Choroid plexus epithelial cell (primary cell): ENCODE data around the gene MYCBP2.
"Not testable (repeated sequence)": the region's sequence is repeated elsewhere in the genome, so short reads cannot be mapped to it uniquely, and the experiment has no call there.

Experiments used
- DNase-seq: peaks from one replicate; pipeline ENCODE4 v3.0.0-alpha.2; 2010; ENCODE audit warnings: low read depth
- H3K4me3 ChIP-seq: 2 replicates; pipeline ENCODE4 v1.5.1; 2011; ENCODE audit warnings: low read depth, mild to moderate bottlenecking, control low read depth, low read length, moderate library complexity
- CTCF ChIP-seq: conservative IDR thresholded peaks from 2 replicates; pipeline ENCODE4 v1.5.1; 2011; ENCODE audit warnings: low read depth, mild to moderate bottlenecking, control low read depth, inconsistent platforms, low read length, moderate library complexity

The MYCBP2 gene

GRCh38 chr13:77299587-77299986 lies 27.3 kb downstream of the MYCBP2 start:
- H3K4me3 ChIP-seq, result no peak overlapping the region
- peak; percentile 12 for DNase-seq
- no peak for TF ChIP-seq CTCF

- TF ChIP-seq CTCF, result no peak
- DNase-seq, result no peak
- H3K4me3 ChIP-seq, result no peak overlapping the region
Measured at GRCh38 chr13:77298426-77298825, 28.5 kb downstream of the MYCBP2 start.

GRCh38 chr13:77291774-77292173 lies 35.1 kb downstream of the MYCBP2 start:
- no peak for DNase-seq
- H3K4me3 ChIP-seq, result no peak overlapping the region

GRCh38 chr13:77290342-77290741 lies 36.6 kb downstream of the MYCBP2 start:
- no peak for TF ChIP-seq CTCF
- no peak for DNase-seq
- no peak overlapping the region for H3K4me3 ChIP-seq

More at GRCh38 chr13:77291774-77292173, 35.1 kb downstream of the MYCBP2 start:
- TF ChIP-seq CTCF, result no peak

- H3K4me3 ChIP-seq, result no peak overlapping the region
- TF ChIP-seq CTCF, result no peak
- no peak for DNase-seq
Measured at GRCh38 chr13:77289851-77290250, 37.0 kb downstream of the MYCBP2 start.

GRCh38 chr13:77285632-77286031 lies 41.3 kb downstream of the MYCBP2 start:
- DNase-seq, H3K4me3 ChIP-seq: not testable (repeated sequence)

- no peak for TF ChIP-seq CTCF
Measured at GRCh38 chr13:77285098-77285497, 41.8 kb downstream of the MYCBP2 start.

GRCh38 chr13:77274126-77274525 lies 52.8 kb downstream of the MYCBP2 start:
- peak; percentile 5 for DNase-seq
- H3K4me3 ChIP-seq, result no peak overlapping the region
- TF ChIP-seq CTCF, result no peak

More at GRCh38 chr13:77285098-77285497, 41.8 kb downstream of the MYCBP2 start:
- H3K4me3 ChIP-seq, result no peak overlapping the region
- DNase-seq, result no peak
